CD4-positive, alpha-beta T cell treated with Interleukin-6 for 4 hours (primary cell): ENCODE data around the gene SLC22A31.

Source experiments
- DNase-seq: peaks from one replicate; pipeline ENCODE4 v3.0.0-alpha.2; 2020; ENCODE audit warnings: mixed read lengths

SLC22A31 gene

GRCh38 chr16:89147085-89147817 is 53.1 kb downstream of the SLC22A31 start:
- DNase-seq = no peak

GRCh38 chr16:89146211-89147005 is 53.9 kb downstream of the SLC22A31 start:
- no peak for DNase-seq
